Small intestine (tissue), 7 donors: ENCODE measurements around the gene CDH13. TPM values are rescaled to one million over a fixed set of nuclear protein-coding genes. Genes with fewer than 3 reads are reported as not detected.

Experiments
- DNase-seq, 2 donors: peaks; one replicate each; pipeline versions ENCODE4 v3.0.0 to v3.0.0-alpha.2; 2013
- FAIRE-seq: peaks from 2 replicates; lab custom pipeline; 2012; peaks lifted over from hg19 to GRCh38; lab: Jason Lieb, UNC
- H3K27ac ChIP-seq, 3 donors: one replicate each; pipeline ENCODE4 v1.5.1; 2013; ENCODE audit warnings: low read length in 2 of 3, mild to moderate bottlenecking in 2 of 3, control low read depth in 1 of 3, inconsistent platforms in 1 of 3, low read depth in 1 of 3, moderate library complexity in 1 of 3
- H3K27me3 ChIP-seq, 3 donors: one replicate each; pipeline ENCODE4 v1.6.1; 2013; ENCODE audit warnings: low read length in 3 of 3, inconsistent platforms in 1 of 3; ENCODE audit not compliant: control insufficient read depth in 3 of 3, insufficient read depth in 3 of 3
- H3K36me3 ChIP-seq, 3 donors: one replicate each; pipeline ENCODE4 v1.6.1; 2013; ENCODE audit warnings: low read length in 3 of 3, inconsistent platforms in 1 of 3, low read depth in 1 of 3, mild to moderate bottlenecking in 1 of 3, moderate library complexity in 1 of 3; ENCODE audit not compliant: control insufficient read depth in 3 of 3, insufficient read depth in 2 of 3
- H3K4me1 ChIP-seq, 3 donors: one replicate each; pipeline ENCODE4 v1.6.1; 2013; ENCODE audit warnings: low read length in 2 of 3, inconsistent platforms in 1 of 3, low read depth in 1 of 3, mild to moderate bottlenecking in 1 of 3, moderate library complexity in 1 of 3; ENCODE audit not compliant: control insufficient read depth in 3 of 3, insufficient read depth in 2 of 3
- H3K4me3 ChIP-seq, 3 donors: one replicate each; pipeline ENCODE4 v1.5.1; 2013; ENCODE audit warnings: low read length in 3 of 3, control low read depth in 1 of 3, inconsistent platforms in 1 of 3, low read depth in 1 of 3, mild to moderate bottlenecking in 1 of 3, moderate library complexity in 1 of 3
- H3K9me3 ChIP-seq, 2 donors: one replicate each; pipeline ENCODE4 v1.6.1; 2013; ENCODE audit warnings: low read depth in 1 of 2, low read length in 1 of 2; ENCODE audit not compliant: control insufficient read depth in 2 of 2, insufficient read depth in 1 of 2
- WGBS, 3 donors: extraction: QIAGEN DNeasy Blood & Tissue Kit; methylation state at CpG; one replicate each; pipeline ENCODE4 v1.1.7; 2013; 5-methylcytosine and 5-hydroxymethylcytosine counted together
- polyA plus RNA-seq, 4 donors: library from polyadenylated mRNA; stranded (reverse) in 3 of 4; unstranded in 1 of 4; fragments of 200-250 nt in 3 of 4; fragments of 120-200 nt in 1 of 4; gene quantifications; one replicate each; pipeline versions ENCODE4 v1.2.1 to v1.2.3, GENCODE V29; 2013
- donor health status: healthy with polysubstance abuse.
- donor health status: control.
- donor health status: control.
- donor health status: Bipolar disorder and iron deficiency.
- donor health status: healthy.

CDH13 gene
- polyA plus RNA-seq, 4 donors = 0.27 to 15.0 (median 2.9) TPM; not detected in 1

- no peak overlapping the region for H3K4me3 ChIP-seq
- 75 to 97% (median 90%) methylated on average over 3 of the region's 3 CpGs for WGBS, 3 donors
- H3K27me3 ChIP-seq = no peaks in the 10 kb centered on the region
- no peaks in the 10 kb centered on the region for H3K9me3 ChIP-seq
- no peak for FAIRE-seq
- no peak overlapping the region for H3K27ac ChIP-seq
- DNase-seq = no peak
- peaks cover 0 to 4% (median 0%) of the 10 kb centered on the region in 3 donors for H3K4me1 ChIP-seq
- H3K36me3 ChIP-seq = no peaks in the 10 kb centered on the region
Measured at GRCh38 chr16:82672676-82673075, 45.9 kb downstream of the CDH13 start.

- H3K27me3 ChIP-seq = no peaks in the 10 kb centered on the region
- FAIRE-seq (no peak), DNase-seq (no peak)
- no peaks in the 10 kb centered on the region for H3K36me3 ChIP-seq
- peaks cover 0 to 20% (median 0%) of the 10 kb centered on the region in 3 donors for H3K4me1 ChIP-seq
- H3K27ac ChIP-seq = no peak overlapping the region
- no peak overlapping the region for H3K4me3 ChIP-seq
- no peaks in the 10 kb centered on the region for H3K9me3 ChIP-seq
- 78 to 87% (median 83%) methylated on average over 3 of the region's 3 CpGs for WGBS, 3 donors
Measured at GRCh38 chr16:82675300-82675699, 48.5 kb downstream of the CDH13 start.

- WGBS, 3 donors = 40 to 73% (median 47%) methylated on average over 11 of the region's 11 CpGs
Measured at GRCh38 chr16:82681592-82681991, 54.8 kb downstream of the CDH13 start.

GRCh38 chr16:82682767-82683166, 56.0 kb downstream of the CDH13 start:
- H3K9me3 ChIP-seq = no peaks in the 10 kb centered on the region
- H3K27me3 ChIP-seq = no peaks in the 10 kb centered on the region
- FAIRE-seq (no peak), DNase-seq (peak; percentile 68 to 77)
- no peak overlapping the region for H3K4me3 ChIP-seq
- H3K4me1 ChIP-seq = peaks cover 0 to 32% (median 0%) of the 10 kb centered on the region in 3 donors
- peak overlapping the region in 1 of 3 donors; percentile 39 for H3K27ac ChIP-seq
- H3K36me3 ChIP-seq = no peaks in the 10 kb centered on the region
- 23 to 57% (median 33%) methylated on average over 4 of the region's 4 CpGs for WGBS, 3 donors

More at GRCh38 chr16:82681592-82681991, 54.8 kb downstream of the CDH13 start:
- FAIRE-seq = no peak
- Histone ChIP-seq H3K27me3 (no peaks in the 10 kb centered on the region), H3K36me3 (no peaks in the 10 kb centered on the region), H3K4me1 (peaks cover 0 to 34% (median 0%) of the 10 kb centered on the region in 3 donors), H3K27ac (no peak overlapping the region), H3K4me3 (no peak overlapping the region), H3K9me3 (no peaks in the 10 kb centered on the region)
- peak; percentile 27 to 69 for DNase-seq

- Histone ChIP-seq H3K4me3 (no peak overlapping the region), H3K4me1 (peaks cover 0 to 20% (median 0%) of the 10 kb centered on the region in 3 donors), H3K36me3 (no peaks in the 10 kb centered on the region), H3K9me3 (no peaks in the 10 kb centered on the region), H3K27ac (no peak overlapping the region), H3K27me3 (no peaks in the 10 kb centered on the region)
- WGBS, 3 donors = 92 to 98% (median 96%) methylated on average over 2 of the region's 2 CpGs
- FAIRE-seq = no peak
- no peak for DNase-seq
Measured at GRCh38 chr16:82684256-82684655, 57.5 kb downstream of the CDH13 start.

GRCh38 chr16:82685526-82685925, 58.8 kb downstream of the CDH13 start:
- 53 to 89% (median 72%) methylated on average over 4 of the region's 4 CpGs for WGBS, 3 donors
- no peaks in the 10 kb centered on the region for H3K36me3 ChIP-seq
- DNase-seq = no peak
- no peak overlapping the region for H3K4me3 ChIP-seq
- H3K27ac ChIP-seq = no peak overlapping the region
- H3K4me1 ChIP-seq = peaks cover 0 to 17% (median 0%) of the 10 kb centered on the region in 3 donors
- no peaks in the 10 kb centered on the region for H3K9me3 ChIP-seq
- no peaks in the 10 kb centered on the region for H3K27me3 ChIP-seq
- no peak for FAIRE-seq

GRCh38 chr16:82694239-82694874, 67.6 kb downstream of the CDH13 start:
- peaks cover 0 to 23% (median 1%) of the 10 kb centered on the region in 3 donors for H3K4me1 ChIP-seq
- no peak overlapping the region for H3K27ac ChIP-seq
- FAIRE-seq = no peak
- H3K4me3 ChIP-seq = no peak overlapping the region
- DNase-seq = peak in 1 of 2 donors; percentile 61
- no peaks in the 10 kb centered on the region for H3K27me3 ChIP-seq
- no peaks in the 10 kb centered on the region for H3K36me3 ChIP-seq
- H3K9me3 ChIP-seq = no peaks in the 10 kb centered on the region

- no peaks in the 10 kb centered on the region for H3K9me3 ChIP-seq
- peaks cover 0 to 23% (median 2%) of the 10 kb centered on the region in 3 donors for H3K4me1 ChIP-seq
- no peaks in the 10 kb centered on the region for H3K36me3 ChIP-seq
- H3K4me3 ChIP-seq = no peak overlapping the region
- WGBS, 3 donors = 25 to 48% (median 28%) methylated on average over 1 of the region's 1 CpG
- DNase-seq = no peak
- no peaks in the 10 kb centered on the region for H3K27me3 ChIP-seq
- FAIRE-seq = no peak
- no peak overlapping the region for H3K27ac ChIP-seq
Measured at GRCh38 chr16:82695806-82696205, 69.0 kb downstream of the CDH13 start.

- Histone ChIP-seq H3K36me3 (no peaks in the 10 kb centered on the region), H3K4me3 (no peak overlapping the region), H3K27ac (no peak overlapping the region), H3K9me3 (no peaks in the 10 kb centered on the region), H3K4me1 (peaks cover 0 to 11% (median 2%) of the 10 kb centered on the region in 3 donors), H3K27me3 (no peaks in the 10 kb centered on the region)
- no peak for FAIRE-seq
- no peak for DNase-seq
- WGBS, 3 donors = 85 to 93% (median 85%) methylated on average over 3 of the region's 3 CpGs
Measured at GRCh38 chr16:82699260-82699659, 72.5 kb downstream of the CDH13 start.
